GM23248 (cell line): Measurements from ENCODE around the gene SLC13A3.

Experiments used
- EZH2 ChIP-seq: fragments of 200-600 bp; sonication (generic); IDR thresholded peaks from 2 replicates; pipeline ENCODE4 v1.6.1; 2018; ENCODE audit warnings: antibody characterized with exemption, mild to moderate bottlenecking; ENCODE audit not compliant: insufficient read depth, poor library complexity, severe bottlenecking
- EZH2phosphoT487 ChIP-seq: fragments of 200-600 bp; sonication (generic); IDR thresholded peaks from 2 replicates; pipeline ENCODE4 v1.6.1; 2018; ENCODE audit warnings: antibody characterized with exemption, moderate library complexity, mild to moderate bottlenecking, low read depth; ENCODE audit not compliant: insufficient read depth

GRCh38 chr20:46549188-46549972 lies 101.9 kb downstream of the SLC13A3 start:
- no peak for TF ChIP-seq EZH2
- no peak for TF ChIP-seq EZH2phosphoT487
